Activated naive CD8-positive, alpha-beta T cell treated with anti-CD3 and anti-CD28 coated beads for 36 hours (primary cell): ENCODE results near the gene ENSA. TPM values are rescaled to one million over a fixed set of nuclear protein-coding genes. Genes with fewer than 3 reads are reported as not detected.
"Not testable (repeated sequence)": the region's sequence is repeated elsewhere in the genome, so short reads cannot be mapped to it uniquely, and the experiment has no call there.

Experiments used
- DNase-seq: peaks from one replicate; pipeline ENCODE4 v3.0.0; 2021
- H3K27ac Mint-ChIP-seq: one replicate; pipeline ENCODE4 v1.8.0; 2022; ENCODE audit warnings: mild to moderate bottlenecking, moderate library complexity, mixed read lengths
- H3K27me3 Mint-ChIP-seq: one replicate; pipeline ENCODE4 v1.8.0; 2022; ENCODE audit warnings: mild to moderate bottlenecking, mixed read lengths
- H3K36me3 Mint-ChIP-seq: one replicate; pipeline ENCODE4 v1.8.0; 2021; ENCODE audit warnings: mild to moderate bottlenecking, mixed read lengths
- H3K4me1 Mint-ChIP-seq: one replicate; pipeline ENCODE4 v1.8.0; 2021; ENCODE audit warnings: mixed read lengths
- H3K4me3 Mint-ChIP-seq: one replicate; pipeline ENCODE4 v1.8.0; 2022; ENCODE audit warnings: mild to moderate bottlenecking, moderate library complexity, mixed read lengths
- H3K9me3 Mint-ChIP-seq: one replicate; pipeline ENCODE4 v1.8.0; 2022; ENCODE audit warnings: mixed read lengths
- total RNA-seq, 2 experiments: library from RNA; stranded (reverse); gene quantifications; one replicate each; pipeline ENCODE4 v1.2.3, GENCODE V29; 2021

ENSA gene
- total RNA-seq, 2 experiments from 2014 or later, result 195 to 214 TPM

DNA sequence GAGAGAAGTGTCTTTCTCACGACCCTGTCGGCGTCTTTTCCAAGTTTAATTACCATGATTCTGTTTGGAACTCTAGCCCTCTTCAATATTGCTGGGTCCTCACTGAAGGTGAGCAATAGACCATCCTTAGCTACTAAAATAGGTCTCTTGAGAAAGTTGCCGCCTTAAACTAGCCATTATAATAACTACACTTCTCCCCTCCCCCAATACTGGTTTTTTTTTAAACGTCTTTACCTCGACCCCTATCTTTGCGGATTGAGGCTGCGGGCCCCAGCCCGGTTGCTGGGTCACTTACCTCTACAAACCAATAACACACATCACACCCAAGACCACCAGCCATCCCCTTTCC is 672 bp downstream of the ENSA start:
- peaks cover 26% of the 10 kb centered on the region for H3K36me3 Mint-ChIP-seq
- peaks cover 38% of the 10 kb centered on the region for H3K4me1 Mint-ChIP-seq
- no peaks in the 10 kb centered on the region for H3K27me3 Mint-ChIP-seq
- no peak overlapping the region for H3K4me3 Mint-ChIP-seq
- DNase-seq, result no peak
- no peak overlapping the region for H3K27ac Mint-ChIP-seq
- H3K9me3 Mint-ChIP-seq, result no peaks in the 10 kb centered on the region

DNA sequence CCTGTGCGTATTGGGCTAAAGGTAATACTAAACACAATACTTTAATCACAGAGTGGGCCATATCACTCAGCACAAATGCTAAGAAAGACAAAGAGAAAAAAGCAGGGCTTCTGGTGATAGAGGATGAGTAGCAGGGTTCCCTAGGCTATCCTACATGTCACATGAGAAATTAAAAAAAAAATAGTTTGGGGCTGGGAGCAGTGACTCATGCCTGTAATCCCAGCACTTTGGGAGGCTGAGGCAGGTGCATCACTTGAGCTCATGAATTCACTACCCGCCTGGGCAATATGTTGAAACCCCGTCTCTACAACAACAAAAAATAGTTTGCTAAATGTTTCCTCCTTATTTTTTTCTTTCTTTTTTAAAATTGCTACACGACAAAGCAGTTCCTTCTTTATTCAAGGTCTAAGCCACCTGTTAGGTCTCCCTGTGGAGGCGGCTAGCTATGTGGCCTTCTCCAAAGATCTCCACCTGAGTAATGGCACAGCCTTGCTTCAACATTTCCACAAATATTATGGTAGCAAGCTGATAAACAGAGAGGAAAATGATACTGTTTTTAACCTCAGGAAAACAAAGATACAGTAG is 1.5 kb downstream of the ENSA start:
- no peaks in the 10 kb centered on the region for H3K9me3 Mint-ChIP-seq
- DNase-seq, result no peak
- no peak overlapping the region for H3K4me3 Mint-ChIP-seq
- H3K36me3 Mint-ChIP-seq, result peaks cover 27% of the 10 kb centered on the region
- H3K4me1 Mint-ChIP-seq, result peaks cover 38% of the 10 kb centered on the region
- H3K27me3 Mint-ChIP-seq, result no peaks in the 10 kb centered on the region
- peak overlapping the region; percentile 31 for H3K27ac Mint-ChIP-seq

DNA sequence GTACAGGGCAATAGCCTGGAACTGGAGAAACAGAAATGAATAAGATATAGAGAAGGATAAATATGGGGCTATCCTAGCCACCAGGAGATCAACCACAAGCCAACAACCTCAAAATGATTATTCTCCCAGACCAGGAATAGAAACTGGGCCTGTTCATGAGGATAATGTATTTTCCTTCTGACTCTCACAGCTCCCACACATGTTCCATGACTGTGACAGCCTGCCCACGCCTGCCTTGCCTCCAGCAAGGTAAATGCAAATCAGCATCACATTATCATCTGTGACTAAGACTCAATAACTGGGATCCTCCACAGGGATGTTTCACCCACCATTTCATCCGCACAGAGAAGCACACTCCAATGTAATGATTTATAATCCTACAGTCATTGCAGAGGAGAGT is 3.3 kb downstream of the ENSA start:
- peaks cover 34% of the 10 kb centered on the region for H3K36me3 Mint-ChIP-seq
- H3K27me3 Mint-ChIP-seq, result no peaks in the 10 kb centered on the region
- H3K4me3 Mint-ChIP-seq, result no peak overlapping the region
- no peaks in the 10 kb centered on the region for H3K9me3 Mint-ChIP-seq
- H3K4me1 Mint-ChIP-seq, result peaks cover 53% of the 10 kb centered on the region
- peak overlapping the region; percentile 25 for H3K27ac Mint-ChIP-seq
- DNase-seq, result no peak

DNA sequence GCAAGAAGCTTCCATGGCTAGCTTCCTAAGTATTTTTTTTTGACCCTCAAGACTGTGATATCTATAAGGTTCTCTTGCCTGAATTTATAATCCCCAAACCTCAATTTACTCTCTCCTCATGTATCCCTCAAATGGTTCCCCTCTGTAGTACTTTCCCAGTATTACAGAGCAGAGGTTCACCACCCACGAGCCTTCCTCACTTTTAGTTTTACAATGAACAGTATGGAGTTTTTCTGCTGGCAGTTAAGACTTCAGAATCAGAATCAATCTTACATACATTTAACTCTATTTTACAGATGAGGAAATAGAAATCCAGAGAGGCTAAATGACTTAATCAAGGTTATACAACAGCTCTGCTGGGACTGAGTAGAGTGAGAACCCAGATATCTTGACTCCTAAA is 4.9 kb downstream of the ENSA start:
- peaks cover 46% of the 10 kb centered on the region for H3K36me3 Mint-ChIP-seq
- not testable (repeated sequence) for DNase-seq, H3K27me3 Mint-ChIP-seq, H3K4me3 Mint-ChIP-seq, H3K9me3 Mint-ChIP-seq
- peak overlapping the region; percentile 59 for H3K27ac Mint-ChIP-seq
- H3K4me1 Mint-ChIP-seq, result peaks cover 60% of the 10 kb centered on the region

DNA sequence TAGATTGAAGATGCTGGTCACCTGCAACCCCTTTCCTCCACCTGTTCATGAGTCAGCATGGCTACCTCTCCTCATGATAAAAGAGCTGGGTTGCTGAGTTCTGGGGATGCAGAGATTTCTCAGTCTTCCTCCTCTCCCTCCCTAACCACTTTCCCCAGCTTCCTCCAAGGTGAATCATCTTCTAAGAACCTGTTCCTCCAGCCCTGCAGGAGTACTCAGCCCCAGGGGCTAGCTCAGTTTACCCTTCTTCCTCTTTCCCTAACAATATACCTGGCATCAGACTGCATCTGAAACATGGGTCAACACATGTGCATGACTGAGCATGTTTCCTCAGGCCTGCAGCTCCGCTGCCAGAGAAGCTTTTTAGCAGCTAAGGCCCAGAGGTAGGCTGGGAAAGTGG is 5.3 kb downstream of the ENSA start:
- not testable (repeated sequence) for H3K4me3 Mint-ChIP-seq, DNase-seq, H3K9me3 Mint-ChIP-seq, H3K27ac Mint-ChIP-seq, H3K27me3 Mint-ChIP-seq
- peaks cover 65% of the 10 kb centered on the region for H3K4me1 Mint-ChIP-seq
- peaks cover 49% of the 10 kb centered on the region for H3K36me3 Mint-ChIP-seq

DNA sequence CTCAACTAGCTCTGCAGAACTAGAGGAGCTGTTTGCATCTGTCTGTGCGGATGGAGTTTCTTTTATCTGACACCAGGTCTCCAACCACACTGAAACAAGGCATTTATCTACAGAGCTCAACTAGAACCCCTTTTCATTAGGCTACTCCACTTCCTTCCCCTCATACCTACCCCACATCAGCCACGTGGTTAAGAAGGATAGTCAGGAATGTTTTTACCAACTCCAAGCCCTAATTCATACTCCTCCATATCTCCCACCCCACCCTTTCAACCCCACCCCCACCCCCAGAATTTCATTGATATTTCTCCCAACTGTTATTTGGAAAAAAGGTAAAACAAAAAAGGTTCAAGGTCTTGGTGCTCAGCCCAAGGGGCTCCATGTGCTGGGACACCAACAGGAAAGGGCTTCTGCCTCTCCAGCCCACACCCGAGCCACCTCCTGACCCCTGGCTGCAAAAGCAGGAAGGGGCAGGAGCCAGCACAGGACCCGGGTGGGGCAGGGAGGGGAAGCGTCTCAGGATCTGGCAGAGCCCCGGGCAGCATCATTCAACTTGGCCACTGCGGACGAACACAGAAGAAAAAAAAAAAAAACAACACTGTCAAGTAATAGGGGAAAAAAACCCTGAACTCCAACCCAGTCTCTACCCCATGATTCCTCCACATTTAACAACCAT is 7.0 kb downstream of the ENSA start:
- DNase-seq, result no peak
- peak overlapping the region; percentile 74 for H3K27ac Mint-ChIP-seq
- H3K36me3 Mint-ChIP-seq, result peaks cover 47% of the 10 kb centered on the region
- H3K9me3 Mint-ChIP-seq, result no peaks in the 10 kb centered on the region
- no peaks in the 10 kb centered on the region for H3K27me3 Mint-ChIP-seq
- H3K4me1 Mint-ChIP-seq, result peaks cover 57% of the 10 kb centered on the region
- no peak overlapping the region for H3K4me3 Mint-ChIP-seq

DNA sequence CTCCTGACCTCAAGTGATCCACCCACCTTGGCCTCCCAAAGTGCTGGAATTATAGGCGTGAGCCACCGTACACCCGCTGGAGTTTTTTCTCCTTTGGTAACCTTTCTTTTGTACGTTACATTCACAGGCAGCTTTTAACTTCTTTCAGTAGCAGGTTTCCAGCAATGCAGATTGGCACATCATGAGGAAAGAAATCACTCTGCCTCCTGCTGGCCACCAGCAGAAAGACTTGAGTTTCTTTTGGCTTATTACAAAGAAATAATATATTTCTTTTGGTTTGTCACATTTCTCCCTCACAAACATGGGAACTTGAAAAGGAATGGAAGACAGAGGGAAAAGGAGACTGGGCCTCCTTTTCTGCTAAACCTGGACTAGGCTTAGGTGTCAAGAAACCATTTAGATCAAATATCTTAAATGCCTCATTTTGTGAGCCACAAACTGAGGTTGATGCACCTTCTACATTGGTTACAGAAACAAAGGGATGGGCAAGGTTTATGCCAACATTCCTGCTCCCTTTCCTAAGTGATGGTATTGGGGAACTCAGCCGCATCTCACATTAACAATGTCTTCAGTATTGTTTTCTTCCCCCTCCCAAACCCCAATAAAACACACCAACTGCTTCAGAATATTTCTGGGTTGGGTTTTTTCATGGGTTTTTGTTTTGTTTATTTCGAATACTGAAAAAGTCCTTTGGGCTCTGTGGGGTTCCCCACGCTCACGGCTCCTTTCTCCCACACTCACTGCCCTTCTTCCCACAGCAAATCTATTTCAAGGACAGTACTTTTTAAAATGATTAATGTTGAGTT is 7.7 kb downstream of the ENSA start:
- Mint-ChIP-seq H3K27ac (peak overlapping the region; percentile 74), H3K36me3 (peaks cover 44% of the 10 kb centered on the region), H3K4me3 (peak overlapping the region; percentile 22), H3K27me3 (no peaks in the 10 kb centered on the region), H3K4me1 (peaks cover 56% of the 10 kb centered on the region), H3K9me3 (no peaks in the 10 kb centered on the region)
- DNase-seq, result peak; percentile 40

DNA sequence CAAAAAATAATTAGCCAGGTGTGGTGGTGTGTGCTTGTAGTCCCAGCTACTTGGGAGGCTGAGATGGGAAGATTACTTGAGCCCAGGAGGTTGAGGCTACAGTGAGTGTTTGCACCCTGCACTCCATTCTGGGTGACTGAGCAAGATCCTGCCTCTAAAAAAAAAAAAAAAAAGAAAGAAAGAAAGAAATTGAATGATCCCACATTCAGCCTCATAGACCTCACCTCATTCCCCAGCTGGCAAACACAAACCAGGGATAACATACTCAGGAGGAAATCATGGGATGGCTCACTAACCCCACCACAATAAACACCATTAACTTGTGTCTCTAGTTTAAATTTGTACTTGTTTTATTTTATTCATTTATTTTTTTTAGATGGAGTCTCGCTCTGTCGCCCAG is 8.5 kb downstream of the ENSA start:
- Mint-ChIP-seq H3K9me3 (no peaks in the 10 kb centered on the region), H3K4me1 (peaks cover 59% of the 10 kb centered on the region), H3K4me3 (no peak overlapping the region), H3K27ac (peak overlapping the region; percentile 66), H3K36me3 (peaks cover 45% of the 10 kb centered on the region), H3K27me3 (no peaks in the 10 kb centered on the region)
- DNase-seq, result no peak

DNA sequence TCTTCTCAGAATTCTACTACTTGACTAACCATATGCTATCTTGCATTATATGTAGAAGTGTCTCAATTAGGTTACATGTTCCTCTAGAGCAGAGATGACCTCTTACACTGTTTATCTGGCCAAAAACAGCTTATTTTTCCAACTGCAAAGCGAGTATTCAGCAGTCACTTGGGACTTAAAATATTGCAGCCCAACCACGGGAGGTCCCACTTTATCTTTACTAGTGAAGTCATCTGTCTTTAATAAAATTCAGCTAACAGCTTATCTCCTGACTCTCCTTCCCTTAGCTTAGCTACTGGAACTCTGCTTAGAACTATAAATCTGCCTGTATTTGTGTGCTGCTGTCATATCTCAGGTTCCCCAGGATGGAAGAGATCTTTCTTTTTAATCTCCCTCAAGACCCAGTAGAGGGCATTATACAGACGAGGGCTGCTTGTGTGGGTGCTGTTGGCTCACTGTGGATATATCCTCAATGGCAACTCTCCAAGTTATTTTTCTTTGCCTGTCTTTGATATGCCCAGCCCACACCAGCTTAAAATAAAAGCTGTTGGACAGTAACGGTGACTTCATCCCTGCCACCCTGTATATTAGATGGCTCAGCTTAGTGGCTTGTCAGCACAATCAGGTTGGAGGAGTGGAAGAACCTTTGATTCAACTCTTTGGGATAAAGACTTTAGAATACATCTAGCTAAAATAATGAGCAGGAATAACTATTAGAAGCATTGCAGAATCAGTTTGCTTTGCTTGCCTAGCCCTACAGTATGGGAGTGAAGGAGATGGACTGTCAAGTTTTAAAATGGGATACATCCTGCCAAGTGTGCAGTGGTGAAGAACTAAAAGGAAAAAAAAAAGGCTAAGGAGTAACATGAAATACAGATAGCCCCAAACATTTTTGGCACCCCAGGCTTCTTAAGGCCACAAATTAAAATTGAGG is 9.6 kb downstream of the ENSA start:
- no peak overlapping the region for H3K4me3 Mint-ChIP-seq
- no peak for DNase-seq
- H3K27me3 Mint-ChIP-seq, result no peaks in the 10 kb centered on the region
- H3K27ac Mint-ChIP-seq, result peak overlapping the region; percentile 58
- H3K9me3 Mint-ChIP-seq, result no peaks in the 10 kb centered on the region
- H3K4me1 Mint-ChIP-seq, result peaks cover 67% of the 10 kb centered on the region
- H3K36me3 Mint-ChIP-seq, result peaks cover 48% of the 10 kb centered on the region

DNA sequence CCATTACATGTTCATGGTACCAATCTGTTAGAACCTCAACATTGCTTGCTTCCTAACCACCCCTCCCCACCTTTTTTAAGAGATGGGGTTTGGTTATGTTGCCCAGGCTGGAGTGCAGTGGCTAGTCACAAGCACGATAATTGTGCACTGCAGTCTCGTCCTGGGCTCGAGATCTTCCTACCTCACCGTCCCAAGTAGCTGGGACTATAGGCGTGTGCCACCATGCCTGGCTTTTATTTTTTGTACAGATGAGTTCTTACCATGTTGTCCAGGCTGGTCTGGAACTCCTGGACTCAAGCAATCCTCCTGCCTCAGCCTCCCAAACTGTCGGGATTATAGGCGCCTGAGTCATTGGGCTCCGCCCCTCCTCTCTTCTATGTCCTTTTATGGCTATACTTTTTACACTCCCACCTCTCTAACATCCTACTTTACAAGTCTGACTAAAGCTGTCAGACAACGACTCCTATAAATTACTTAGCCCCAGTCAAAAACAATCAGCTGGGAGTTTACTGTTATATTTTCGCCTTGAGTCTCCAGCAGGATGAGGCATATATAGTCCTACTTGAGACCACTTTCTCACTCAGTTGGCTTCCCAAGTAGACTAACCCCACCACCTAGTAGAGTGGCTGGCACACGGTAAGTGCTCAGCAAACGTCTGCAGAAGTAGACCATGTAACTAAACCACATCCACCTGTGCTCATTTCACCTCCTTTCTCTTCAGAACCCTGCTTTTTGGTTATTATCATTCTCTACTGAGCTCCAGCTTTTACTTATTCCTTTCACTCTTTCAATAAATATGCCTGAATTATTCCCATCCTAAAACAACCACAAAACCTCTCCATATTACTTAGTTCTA is 13.8 kb downstream of the ENSA start:
- Mint-ChIP-seq H3K36me3 (peaks cover 61% of the 10 kb centered on the region), H3K4me3 (no peak overlapping the region), H3K4me1 (peaks cover 68% of the 10 kb centered on the region), H3K9me3 (no peaks in the 10 kb centered on the region), H3K27ac (peak overlapping the region; percentile 72), H3K27me3 (no peaks in the 10 kb centered on the region)
- no peak for DNase-seq

DNA sequence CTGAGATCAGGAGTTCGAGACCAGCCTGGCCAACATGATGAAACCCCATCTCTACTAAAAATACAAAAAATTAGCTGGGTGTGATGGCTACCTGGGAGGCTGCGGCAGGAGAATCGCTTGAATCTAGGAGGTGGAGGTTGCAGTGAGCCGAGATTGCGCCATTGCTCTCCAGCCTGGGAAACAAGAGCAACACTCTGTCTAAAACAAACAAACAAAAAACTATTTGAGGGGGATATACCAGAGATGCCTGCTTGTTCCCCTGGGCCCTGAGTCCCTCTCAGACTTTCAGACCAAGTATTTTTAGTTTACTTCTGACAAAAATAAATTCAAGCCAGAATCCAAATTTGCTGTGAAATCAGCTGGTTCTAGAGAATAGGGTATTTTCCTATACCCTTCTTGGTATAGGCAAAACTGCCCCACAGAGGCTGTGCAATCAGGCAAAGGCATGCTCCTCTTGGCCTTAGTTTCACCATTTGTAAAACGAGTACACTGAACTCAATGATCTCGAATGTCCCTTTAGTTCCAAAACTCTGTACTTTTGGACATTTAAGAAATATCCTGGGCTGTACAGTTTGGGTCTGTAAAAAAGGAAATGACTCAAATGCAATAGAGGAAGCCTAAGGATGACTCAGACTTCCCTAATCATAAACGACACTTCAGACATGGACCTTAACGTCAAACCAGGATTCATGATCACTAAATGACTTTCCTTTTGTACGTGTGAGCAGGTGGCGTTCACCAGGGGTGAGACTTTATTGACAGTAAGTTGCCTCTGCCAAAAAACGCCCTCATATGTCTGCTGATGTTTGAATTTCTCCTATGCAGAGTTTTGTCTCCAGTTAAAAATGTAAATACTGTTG is 16.1 kb downstream of the ENSA start:
- Mint-ChIP-seq H3K4me3 (peak overlapping the region; percentile 22), H3K9me3 (no peaks in the 10 kb centered on the region), H3K27ac (peak overlapping the region; percentile 84), H3K4me1 (peaks cover 55% of the 10 kb centered on the region), H3K36me3 (peaks cover 49% of the 10 kb centered on the region), H3K27me3 (no peaks in the 10 kb centered on the region)
- peak; percentile 59 for DNase-seq

DNA sequence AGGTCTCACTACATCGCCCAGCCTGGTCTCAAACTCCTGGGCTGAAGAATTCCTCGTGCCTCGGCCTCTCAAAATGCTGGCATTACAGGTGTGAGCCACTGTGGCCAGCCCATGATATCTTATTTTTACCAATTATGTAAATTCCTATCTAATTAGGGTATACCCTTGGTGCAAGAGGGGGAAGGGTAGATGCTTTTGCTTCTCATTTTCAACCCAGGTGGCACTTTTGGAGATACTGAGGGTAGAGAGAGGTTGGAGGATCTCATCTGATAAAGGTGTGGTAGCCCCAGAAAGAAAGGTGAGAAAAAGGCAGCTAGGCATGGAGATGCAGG is 17.4 kb downstream of the ENSA start:
- Mint-ChIP-seq H3K4me1 (peaks cover 54% of the 10 kb centered on the region), H3K27ac (peak overlapping the region; percentile 84), H3K4me3 (peak overlapping the region; percentile 14), H3K9me3 (no peaks in the 10 kb centered on the region), H3K36me3 (peaks cover 47% of the 10 kb centered on the region), H3K27me3 (no peaks in the 10 kb centered on the region)
- no peak for DNase-seq

DNA sequence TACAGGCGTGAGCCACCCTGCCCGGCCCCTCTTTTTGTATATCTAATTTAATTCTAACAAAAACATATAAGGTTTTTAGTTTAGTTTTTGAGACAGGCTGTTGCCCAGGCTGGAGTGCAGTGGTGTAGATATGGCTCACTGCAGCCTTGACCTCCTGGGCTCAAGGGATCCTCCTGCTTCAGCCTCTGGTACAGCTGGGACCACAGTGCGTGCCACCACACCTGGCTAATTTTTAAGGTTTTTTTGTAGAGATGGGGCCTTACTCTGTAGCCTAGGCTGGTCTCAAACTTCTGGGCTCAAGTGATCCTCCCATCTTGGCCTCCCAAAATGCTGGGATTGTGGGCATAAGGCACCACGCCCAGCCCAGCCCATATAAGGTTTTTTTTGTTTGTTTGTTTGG is 18.8 kb downstream of the ENSA start:
- Mint-ChIP-seq H3K27me3 (no peaks in the 10 kb centered on the region), H3K9me3 (no peaks in the 10 kb centered on the region), H3K4me3 (no peak overlapping the region), H3K4me1 (peaks cover 40% of the 10 kb centered on the region), H3K27ac (peak overlapping the region; percentile 20), H3K36me3 (peaks cover 35% of the 10 kb centered on the region)
- no peak for DNase-seq
